Tibial nerve (tissue), 4 donors: ENCODE data around the gene ELP5. TPM values are rescaled to one million over a fixed set of nuclear protein-coding genes. Genes with fewer than 3 reads are reported as not detected.

ENCODE experiments used
- DNase-seq, 2 donors: peaks; one replicate each; pipeline ENCODE4 v3.0.0-alpha.2; 2019; ENCODE audit warnings: low spot score in 2 of 2
- H3K27ac ChIP-seq, 4 donors: fragments of 200-600 bp; sonication (generic) in 3 of 4; one replicate each; pipeline ENCODE4 v1.5.1; 2017 to 2019; ENCODE audit warnings: mild to moderate bottlenecking in 1 of 4
- H3K27me3 ChIP-seq, 2 donors: fragments of 200-600 bp; sonication (generic) in 1 of 2; one replicate each; pipeline versions ENCODE4 v1.5.1 to v1.6.0; 2017 to 2019
- H3K36me3 ChIP-seq, 3 donors: fragments of 200-600 bp; sonication (generic); one replicate each; pipeline ENCODE4 v1.5.1; 2018 to 2019
- H3K4me1 ChIP-seq, 4 donors: fragments of 200-600 bp; sonication (generic) in 3 of 4; one replicate each; pipeline ENCODE4 v1.5.1; 2017 to 2019
- H3K4me3 ChIP-seq, 4 donors: fragments of 200-600 bp; sonication (generic) in 3 of 4; one replicate each; pipeline ENCODE4 v1.5.1; 2017 to 2019; ENCODE audit warnings: mild to moderate bottlenecking in 1 of 4, moderate library complexity in 1 of 4
- H3K9me3 ChIP-seq, 4 donors: fragments of 200-600 bp; sonication (generic) in 3 of 4; one replicate each; pipeline ENCODE4 v1.5.1; 2017 to 2019
- CTCF ChIP-seq, 5 experiments: fragments of 200-600 bp in 3 of 5; fragments of 450-650 bp in 2 of 5; sonication (generic) in 3 of 5; IDR thresholded peaks; one replicate each; pipeline ENCODE4 v1.5.1; 2016 to 2019; ENCODE audit warnings: antibody characterized with exemption in 5 of 5, mild to moderate bottlenecking in 3 of 5, moderate library complexity in 2 of 5
- EP300 ChIP-seq, 2 donors: sonication (generic); formaldehyde crosslinking; IDR thresholded peaks; one replicate each; pipeline ENCODE4 v1.6.1; 2017; ENCODE audit warnings: antibody characterized with exemption in 2 of 2, mild to moderate bottlenecking in 1 of 2
- POLR2A ChIP-seq, 2 donors: fragments of 450-650 bp; IDR thresholded peaks; one replicate each; pipeline ENCODE4 v1.6.1; 2017; ENCODE audit warnings: antibody characterized with exemption in 2 of 2, mild to moderate bottlenecking in 2 of 2, moderate library complexity in 2 of 2
- WGBS, 2 donors: methylation state at CpG; one replicate each; pipeline ENCODE4 v1.1.5; 2018; 5-methylcytosine and 5-hydroxymethylcytosine counted together
- total RNA-seq, 4 donors: library from RNA; depleted of rRNA; stranded (reverse); fragments of >200 nt; gene quantifications; one replicate each; pipeline ENCODE4 v1.1.0, GENCODE V29; 2016

ELP5 gene
- total RNA-seq, 4 donors from 2014 or later, result 21.9 to 28.7 (median 25.0) TPM

GRCh38 chr17:7216242-7217112 is 35.5 kb upstream of the ELP5 start:
- peaks cover 0 to 78% (median 42%) of the 10 kb centered on the region in 4 donors for H3K4me1 ChIP-seq
- 6 to 25% methylated on average over 7 of the region's 7 CpGs for WGBS, 2 donors

GRCh38 chr17:7217113-7217987 is 34.7 kb upstream of the ELP5 start:
- peak overlapping the region; percentile 62 to 98 (median 82) for H3K27ac ChIP-seq

More at GRCh38 chr17:7216242-7217112, 35.5 kb upstream of the ELP5 start:
- H3K9me3 ChIP-seq, result no peaks in the 10 kb centered on the region
- TF ChIP-seq POLR2A (IDR thresholded peaks at IDR 0.05), result no peak
- TF ChIP-seq CTCF (IDR thresholded peaks at IDR 0.05), result no peak
- no peak for TF ChIP-seq EP300 (IDR thresholded peaks at IDR 0.05)
- DNase-seq, result no peak
- H3K4me3 ChIP-seq, result peak overlapping the region in 3 of 4 donors; percentile 29 to 56 (median 33)
- peak overlapping the region in 3 of 4 donors; percentile 66 to 98 (median 97) for H3K27ac ChIP-seq
- H3K27me3 ChIP-seq, result peaks cover 0 to 11% of the 10 kb centered on the region in 2 donors
- H3K36me3 ChIP-seq, result no peaks in the 10 kb centered on the region

GRCh38 chr17:7218166-7218565 is 33.8 kb upstream of the ELP5 start:
- H3K4me1 ChIP-seq, result peaks cover 0 to 81% (median 44%) of the 10 kb centered on the region in 4 donors
- peak overlapping the region; percentile 62 to 98 (median 82) for H3K27ac ChIP-seq
- no peaks in the 10 kb centered on the region for H3K27me3 ChIP-seq
- peaks cover 3 to 16% (median 3%) of the 10 kb centered on the region in 3 donors for H3K36me3 ChIP-seq
- H3K9me3 ChIP-seq, result no peaks in the 10 kb centered on the region
- peak overlapping the region in 2 of 4 donors; percentile 33 to 56 for H3K4me3 ChIP-seq
- no peak for DNase-seq
- WGBS, 2 donors, result 53 to 56% methylated on average over 3 to 5 of the region's 6 CpGs
- TF ChIP-seq CTCF (IDR thresholded peaks at IDR 0.05) (no peak), EP300 (IDR thresholded peaks at IDR 0.05) (no peak), POLR2A (IDR thresholded peaks at IDR 0.05) (no peak)

More at GRCh38 chr17:7217113-7217987, 34.7 kb upstream of the ELP5 start:
- Histone ChIP-seq H3K4me3 (peak overlapping the region; percentile 19 to 56 (median 31)), H3K4me1 (peaks cover 0 to 80% (median 44%) of the 10 kb centered on the region in 4 donors), H3K9me3 (no peaks in the 10 kb centered on the region), H3K27me3 (peaks cover 0 to 5% of the 10 kb centered on the region in 2 donors), H3K36me3 (peaks cover 0 to 8% (median 3%) of the 10 kb centered on the region in 3 donors)
- peak in 1 of 2 donors; percentile 53 for DNase-seq
- TF ChIP-seq POLR2A (IDR thresholded peaks at IDR 0.05), result no peak
- TF ChIP-seq CTCF (IDR thresholded peaks at IDR 0.05), result no peak
- no peak for TF ChIP-seq EP300 (IDR thresholded peaks at IDR 0.05)
- WGBS, 2 donors, result 1 to 3% methylated on average over 25 to 31 of the region's 32 CpGs

GRCh38 chr17:7218758-7219157 is 33.3 kb upstream of the ELP5 start:
- no peaks in the 10 kb centered on the region for H3K27me3 ChIP-seq
- no peak overlapping the region for H3K4me3 ChIP-seq
- peaks cover 3 to 22% (median 3%) of the 10 kb centered on the region in 3 donors for H3K36me3 ChIP-seq
- no peak for TF ChIP-seq EP300 (IDR thresholded peaks at IDR 0.05)
- TF ChIP-seq CTCF (IDR thresholded peaks at IDR 0.05), result no peak
- no peak for TF ChIP-seq POLR2A (IDR thresholded peaks at IDR 0.05)
- peaks cover 0 to 78% (median 43%) of the 10 kb centered on the region in 4 donors for H3K4me1 ChIP-seq
- DNase-seq, result no peak
- H3K27ac ChIP-seq, result peak overlapping the region; percentile 81 to 98 (median 96)
- H3K9me3 ChIP-seq, result no peaks in the 10 kb centered on the region
- WGBS, 2 donors, result 67 to 74% methylated on average over 6 of the region's 6 CpGs
